ENCODE results near the gene SYT5. TPM values are rescaled to one million over a fixed set of nuclear protein-coding genes. Genes with fewer than 3 reads are reported as not detected.

SYT5 gene
- total and polyA plus RNA-seq, 9 of the 15 experiments (the other 6 are each of a cell fraction or from before 2014, with no cell fraction given), result 1.3 to 20.9 (median 8.8) TPM

DNA sequence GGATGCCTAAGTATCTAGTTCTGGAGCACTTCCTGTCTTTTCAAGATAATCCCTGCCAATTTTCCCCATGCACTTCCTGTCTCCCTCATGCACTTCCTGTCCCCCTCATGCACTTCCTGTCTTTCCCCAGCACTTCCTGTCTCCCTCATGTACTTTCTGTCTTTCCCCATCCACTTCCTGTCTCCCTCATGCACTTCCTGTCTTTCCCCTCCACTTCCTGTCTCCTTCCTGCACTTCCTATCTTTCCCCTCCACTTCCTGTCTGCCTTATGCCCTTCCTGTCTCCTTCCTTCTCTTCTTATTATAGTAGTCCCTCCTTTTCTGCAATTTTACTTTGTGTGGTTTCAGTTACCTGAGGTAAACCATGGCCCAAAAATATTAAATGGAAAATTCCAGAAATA, 28.1 kb downstream of the SYT5 start (continued):
- TF ChIP-seq MLLT1 (IDR thresholded peaks at IDR 0.05) (no peak), SPI1 (IDR thresholded peaks at IDR 0.05; ENCODE audit: borderline replicate concordance, low read depth, low read length) (peak; percentile 93), HNRNPLL (IDR thresholded peaks at IDR 0.05; ENCODE audit: low read depth, low read length, poor library complexity, severe bottlenecking) (no peak), YY1 (IDR thresholded peaks at IDR 0.05; ENCODE audit: borderline replicate concordance in 1 of 3, control insufficient read depth in 1 of 3, extremely low read depth in 1 of 3, insufficient read depth in 3 of 3, insufficient read length in 1 of 3, insufficient replicate concordance in 2 of 3, low read depth in 1 of 3, low read length in 2 of 3) (no peak), ETV6 (IDR thresholded peaks at IDR 0.05; ENCODE audit: borderline replicate concordance in 1 of 2, low read depth in 2 of 2, low read length in 1 of 2) (peak; percentile 97 to 99), ETV6 (CRISPR knock-in tag; IDR thresholded peaks at IDR 0.05; ENCODE audit: borderline replicate concordance) (peak; percentile 99), KDM4B (IDR thresholded peaks at IDR 0.05; ENCODE audit: borderline replicate concordance in 2 of 2, low read depth in 1 of 2) (no peak; a peak in 1 of 4 replicates), HDGF (IDR thresholded peaks at IDR 0.05) (peak; percentile 85; the same call in 1 of the 2 replicates), PRDM10 (IDR thresholded peaks at IDR 0.05; ENCODE audit: partially characterized antibody) (peak; percentile 21), NCOR1 (IDR thresholded peaks at IDR 0.05) (peak; percentile 28; the same call in 1 of the 2 replicates), SRSF1 (IDR thresholded peaks at IDR 0.05; ENCODE audit: low read depth, low read length) (no peak), TGIF2 (CRISPR knock-in tag; IDR thresholded peaks at IDR 0.05) (no peak), ZNF408 (CRISPR knock-in tag; IDR thresholded peaks at IDR 0.05; ENCODE audit: low read depth) (no peak), DDX20 (tag; IDR thresholded peaks at IDR 0.05; ENCODE audit: low read depth) (no peak), HMGN3 (IDR thresholded peaks at IDR 0.05; ENCODE audit: borderline replicate concordance, extremely low read depth, insufficient read length, low read depth, low read length) (no peak)
- TF ChIP-seq, protein P1, sequence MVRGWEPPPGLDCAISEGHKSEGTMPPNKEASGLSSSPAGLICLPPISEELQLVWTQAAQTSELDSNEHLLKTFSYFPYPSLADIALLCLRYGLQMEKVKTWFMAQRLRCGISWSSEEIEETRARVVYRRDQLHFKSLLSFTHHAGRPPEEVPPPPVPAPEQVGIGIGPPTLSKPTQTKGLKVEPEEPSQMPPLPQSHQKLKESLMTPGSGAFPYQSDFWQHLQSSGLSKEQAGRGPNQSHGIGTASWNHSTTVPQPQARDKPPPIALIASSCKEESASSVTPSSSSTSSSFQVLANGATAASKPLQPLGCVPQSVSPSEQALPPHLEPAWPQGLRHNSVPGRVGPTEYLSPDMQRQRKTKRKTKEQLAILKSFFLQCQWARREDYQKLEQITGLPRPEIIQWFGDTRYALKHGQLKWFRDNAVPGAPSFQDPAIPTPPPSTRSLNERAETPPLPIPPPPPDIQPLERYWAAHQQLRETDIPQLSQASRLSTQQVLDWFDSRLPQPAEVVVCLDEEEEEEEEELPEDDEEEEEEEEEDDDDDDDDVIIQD (CRISPR knock-in tag; IDR thresholded peaks at IDR 0.05), result no peak
- TF ChIP-seq, protein P2, sequence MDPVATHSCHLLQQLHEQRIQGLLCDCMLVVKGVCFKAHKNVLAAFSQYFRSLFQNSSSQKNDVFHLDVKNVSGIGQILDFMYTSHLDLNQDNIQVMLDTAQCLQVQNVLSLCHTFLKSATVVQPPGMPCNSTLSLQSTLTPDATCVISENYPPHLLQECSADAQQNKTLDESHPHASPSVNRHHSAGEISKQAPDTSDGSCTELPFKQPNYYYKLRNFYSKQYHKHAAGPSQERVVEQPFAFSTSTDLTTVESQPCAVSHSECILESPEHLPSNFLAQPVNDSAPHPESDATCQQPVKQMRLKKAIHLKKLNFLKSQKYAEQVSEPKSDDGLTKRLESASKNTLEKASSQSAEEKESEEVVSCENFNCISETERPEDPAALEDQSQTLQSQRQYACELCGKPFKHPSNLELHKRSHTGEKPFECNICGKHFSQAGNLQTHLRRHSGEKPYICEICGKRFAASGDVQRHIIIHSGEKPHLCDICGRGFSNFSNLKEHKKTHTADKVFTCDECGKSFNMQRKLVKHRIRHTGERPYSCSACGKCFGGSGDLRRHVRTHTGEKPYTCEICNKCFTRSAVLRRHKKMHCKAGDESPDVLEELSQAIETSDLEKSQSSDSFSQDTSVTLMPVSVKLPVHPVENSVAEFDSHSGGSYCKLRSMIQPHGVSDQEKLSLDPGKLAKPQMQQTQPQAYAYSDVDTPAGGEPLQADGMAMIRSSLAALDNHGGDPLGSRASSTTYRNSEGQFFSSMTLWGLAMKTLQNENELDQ (CRISPR knock-in tag; IDR thresholded peaks at IDR 0.05; ENCODE audit: borderline replicate concordance), result 0 out of 2 replicates have a peak, but pooled peaks have one; percentile 48
